Loucy (cell line): ENCODE results near the gene PDGFD.

Experiments used
- H2AFZ ChIP-seq: fragments of 200-600 bp; sonication (generic); 2 replicates; pipeline ENCODE4 v1.6.0; 2016; ENCODE audit warnings: antibody characterized with exemption, mild to moderate bottlenecking, low read length, moderate library complexity
- H3F3A ChIP-seq: fragments of 200-600 bp; 2 replicates; pipeline ENCODE4 v1.6.0; 2016; ENCODE audit warnings: antibody characterized with exemption, low read depth, mild to moderate bottlenecking
- H3K27me3 ChIP-seq: fragments of 200-600 bp; sonication (generic); 2 replicates; pipeline ENCODE4 v1.6.1; 2014; ENCODE audit warnings: low read length, mild to moderate bottlenecking; ENCODE audit not compliant: insufficient read depth, poor library complexity, severe bottlenecking
- H3K36me3 ChIP-seq: fragments of 200-600 bp; sonication (generic); 2 replicates; pipeline ENCODE4 v1.6.1; 2016; ENCODE audit warnings: low read length; ENCODE audit not compliant: insufficient read depth
- H3K4me1 ChIP-seq: fragments of 200-600 bp; sonication (generic); 2 replicates; pipeline ENCODE4 v1.5.1; 2014; ENCODE audit warnings: low read length, mild to moderate bottlenecking; ENCODE audit not compliant: insufficient read depth, poor library complexity, severe bottlenecking
- H3K4me2 ChIP-seq: fragments of 200-600 bp; sonication (generic); 2 replicates; pipeline ENCODE4 v1.6.0; 2014; ENCODE audit warnings: antibody characterized with exemption, low read length, low read depth, mild to moderate bottlenecking; ENCODE audit not compliant: poor library complexity, severe bottlenecking
- H3K4me3 ChIP-seq: fragments of 200-600 bp; sonication (generic); 2 replicates; pipeline ENCODE4 v1.5.1; 2014; ENCODE audit warnings: low read length, mild to moderate bottlenecking, mixed read lengths; ENCODE audit not compliant: poor library complexity, severe bottlenecking
- H3K79me2 ChIP-seq: fragments of 200-600 bp; sonication (generic); 2 replicates; pipeline ENCODE4 v1.6.1; 2014; ENCODE audit warnings: low read length; ENCODE audit not compliant: insufficient read depth
- H3K9ac ChIP-seq: fragments of 200-600 bp; sonication (generic); 2 replicates; pipeline ENCODE4 v1.6.0; 2014; ENCODE audit warnings: mild to moderate bottlenecking, low read depth, low read length, moderate library complexity; ENCODE audit not compliant: poor library complexity, severe bottlenecking
- H3K9me2 ChIP-seq: fragments of 200-600 bp; sonication (generic); replicated peaks from 2 replicates; pipeline ENCODE4 v1.6.1; 2016; ENCODE audit warnings: low read depth, low read length, mixed read lengths
- H3K9me3 ChIP-seq: fragments of 200-600 bp; sonication (generic); 2 replicates; pipeline ENCODE4 v1.6.1; 2014; ENCODE audit warnings: mild to moderate bottlenecking, antibody characterized with exemption, low read length, low read depth; ENCODE audit not compliant: insufficient read depth
- H4K20me1 ChIP-seq: fragments of 200-600 bp; sonication (generic); 2 replicates; pipeline ENCODE4 v1.6.0; 2014; ENCODE audit warnings: antibody characterized with exemption, low read length, mild to moderate bottlenecking; ENCODE audit not compliant: insufficient read depth, poor library complexity, severe bottlenecking
- EZH2phosphoT487 ChIP-seq: fragments of 200-600 bp; IDR thresholded peaks from 2 replicates; pipeline ENCODE4 v1.6.1; 2018; ENCODE audit warnings: antibody characterized with exemption, mild to moderate bottlenecking, moderate library complexity, borderline replicate concordance
- TF ChIP-seq, protein P1 (sequence below): fragments of 200-600 bp; sonication (generic); conservative IDR thresholded peaks from 2 replicates; pipeline ENCODE4 v1.5.1; 2014; ENCODE audit warnings: mild to moderate bottlenecking, antibody characterized with exemption, low read length

The PDGFD gene

DNA sequence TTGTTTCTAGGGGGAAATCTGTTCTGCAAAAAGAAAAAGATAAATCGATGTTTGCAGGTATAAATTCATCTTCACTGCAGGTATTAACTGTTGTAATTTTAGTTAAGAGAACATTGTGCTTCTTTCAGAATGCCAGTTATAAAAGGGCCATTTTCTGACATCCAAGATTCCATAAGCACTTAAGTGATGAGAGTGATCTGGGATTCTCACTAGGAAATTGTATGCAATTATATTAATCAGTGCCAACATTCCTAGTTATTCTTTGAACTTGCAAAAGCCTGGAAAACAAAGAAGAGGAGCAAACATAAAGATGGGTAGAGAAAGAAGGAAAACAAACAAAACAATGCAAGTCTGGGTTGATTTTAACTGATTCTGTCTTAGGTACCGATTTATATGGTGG lies 122.2 kb downstream of the PDGFD start:
- Histone ChIP-seq H3K36me3 (no peaks in the 10 kb centered on the region), H4K20me1 (no peaks in the 10 kb centered on the region), H2AFZ (no peak overlapping the region), H3K9ac (no peak overlapping the region), H3K4me1 (no peaks in the 10 kb centered on the region), H3K4me2 (no peak overlapping the region), H3K27me3 (no peaks in the 10 kb centered on the region), H3K9me2 (no peaks in the 10 kb centered on the region), H3K79me2 (no peaks in the 10 kb centered on the region), H3F3A (no peaks in the 10 kb centered on the region), H3K9me3 (no peaks in the 10 kb centered on the region), H3K4me3 (no peak overlapping the region)
- TF ChIP-seq, protein P1, sequence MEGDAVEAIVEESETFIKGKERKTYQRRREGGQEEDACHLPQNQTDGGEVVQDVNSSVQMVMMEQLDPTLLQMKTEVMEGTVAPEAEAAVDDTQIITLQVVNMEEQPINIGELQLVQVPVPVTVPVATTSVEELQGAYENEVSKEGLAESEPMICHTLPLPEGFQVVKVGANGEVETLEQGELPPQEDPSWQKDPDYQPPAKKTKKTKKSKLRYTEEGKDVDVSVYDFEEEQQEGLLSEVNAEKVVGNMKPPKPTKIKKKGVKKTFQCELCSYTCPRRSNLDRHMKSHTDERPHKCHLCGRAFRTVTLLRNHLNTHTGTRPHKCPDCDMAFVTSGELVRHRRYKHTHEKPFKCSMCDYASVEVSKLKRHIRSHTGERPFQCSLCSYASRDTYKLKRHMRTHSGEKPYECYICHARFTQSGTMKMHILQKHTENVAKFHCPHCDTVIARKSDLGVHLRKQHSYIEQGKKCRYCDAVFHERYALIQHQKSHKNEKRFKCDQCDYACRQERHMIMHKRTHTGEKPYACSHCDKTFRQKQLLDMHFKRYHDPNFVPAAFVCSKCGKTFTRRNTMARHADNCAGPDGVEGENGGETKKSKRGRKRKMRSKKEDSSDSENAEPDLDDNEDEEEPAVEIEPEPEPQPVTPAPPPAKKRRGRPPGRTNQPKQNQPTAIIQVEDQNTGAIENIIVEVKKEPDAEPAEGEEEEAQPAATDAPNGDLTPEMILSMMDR, result no peak
- TF ChIP-seq EZH2phosphoT487, result no peak

DNA sequence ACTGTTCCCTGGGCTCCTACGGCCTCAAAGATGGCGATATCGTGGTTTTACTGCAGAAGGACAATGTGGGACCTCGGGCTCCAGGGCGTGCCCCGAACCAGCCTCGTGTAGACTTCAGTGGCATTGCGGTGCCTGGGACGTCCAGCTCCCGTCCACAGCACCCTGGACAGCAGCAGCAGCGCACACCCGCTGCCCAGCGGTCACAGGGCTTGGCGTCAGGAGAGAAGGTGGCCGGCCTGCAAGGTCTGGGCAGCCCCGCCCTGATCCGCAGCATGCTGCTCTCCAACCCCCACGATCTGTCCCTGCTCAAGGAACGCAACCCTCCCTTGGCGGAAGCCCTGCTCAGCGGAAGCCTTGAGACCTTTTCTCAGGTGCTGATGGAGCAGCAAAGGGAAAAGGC lies 127.0 kb downstream of the PDGFD start:
- no peaks in the 10 kb centered on the region for H4K20me1 ChIP-seq
- H3K4me3 ChIP-seq, result no peak overlapping the region
- no peaks in the 10 kb centered on the region for H3F3A ChIP-seq
- H3K27me3 ChIP-seq, result no peaks in the 10 kb centered on the region
- H3K9me3 ChIP-seq, result no peaks in the 10 kb centered on the region
- H3K9me2 ChIP-seq, result no peaks in the 10 kb centered on the region
- no peaks in the 10 kb centered on the region for H3K79me2 ChIP-seq
- no peaks in the 10 kb centered on the region for H3K36me3 ChIP-seq
- H3K9ac ChIP-seq, result no peak overlapping the region
- H2AFZ ChIP-seq, result no peak overlapping the region
- no peak overlapping the region for H3K4me2 ChIP-seq
- TF ChIP-seq EZH2phosphoT487, result no peak
- TF ChIP-seq, protein P1, result no peak
- no peaks in the 10 kb centered on the region for H3K4me1 ChIP-seq

DNA sequence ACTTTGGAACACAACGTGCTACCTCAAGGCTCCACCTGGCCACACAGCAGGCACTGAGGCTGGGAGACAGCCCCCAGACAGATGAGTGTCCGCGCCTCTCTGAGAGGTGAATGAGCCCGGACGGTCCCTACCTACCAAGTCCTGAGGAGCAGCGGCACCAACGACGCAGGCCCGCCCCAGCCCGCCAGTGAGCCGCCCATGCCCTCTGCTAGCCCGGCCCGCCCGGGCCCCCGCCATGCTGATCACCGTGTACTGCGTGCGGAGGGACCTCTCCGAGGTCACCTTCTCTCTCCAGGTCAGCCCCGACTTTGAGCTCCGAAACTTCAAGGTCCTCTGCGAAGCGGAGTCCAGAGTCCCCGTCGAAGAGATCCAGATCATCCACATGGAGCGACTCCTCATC lies 127.4 kb downstream of the PDGFD start, which contains the start of gene DDI1:
Gene DDI1 (plus strand): TSS at position 53 of the 400 bp plus-strand sequence. CDS start 183 bp downstream, at position 236.
- H3K27me3 ChIP-seq, result no peaks in the 10 kb centered on the region
- H3K4me1 ChIP-seq, result no peaks in the 10 kb centered on the region
- no peaks in the 10 kb centered on the region for H3K9me2 ChIP-seq
- no peak within 1 kb of the TSS for H3K9ac ChIP-seq
- H3K9me3 ChIP-seq, result no peaks in the 10 kb centered on the region
- no peaks in the 10 kb centered on the region for H3K36me3 ChIP-seq
- H3K4me2 ChIP-seq, result no peak within 1 kb of the TSS
- H3K4me3 ChIP-seq, result no peak within 1 kb of the TSS
- H3F3A ChIP-seq, result no peaks in the 10 kb centered on the region
- H3K79me2 ChIP-seq, result no peaks in the 10 kb centered on the region
- no peak within 1 kb of the TSS for H2AFZ ChIP-seq
- no peaks in the 10 kb centered on the region for H4K20me1 ChIP-seq
- TF ChIP-seq, protein P1, result no peak
